HCT116 (cell line): ENCODE measurements around the gene ENGASE. TPM values are rescaled to one million over a fixed set of nuclear protein-coding genes. Genes with fewer than 3 reads are reported as not detected.

Source experiments
- ATAC-seq: fragments of 200-7000 bp; cut with Tn5 transposase; 2 replicates; pipeline ENCODE4 v1.9.1; 2020; ENCODE audit warnings: mild to moderate bottlenecking, moderate library complexity
- BruUV-seq: library from RNA; stranded (reverse); fragments of 400-500 nt; replicated peaks from 2 replicates; lab custom pipeline; 2021; lab: Mats Ljungman, UMichigan
- CTCF ChIA-PET: fragments of 300-600 bp; sonication (Branson Sonifier 250); formaldehyde crosslinking; loops from one replicate; lab custom pipeline; 2021; ENCODE audit warnings: antibody characterized with exemption; lab: Charles Lee
- POLR2A ChIA-PET: fragments of 300-600, 350-600 bp; sonication (Branson Sonifier 250); formaldehyde crosslinking; loops from one replicate; lab custom pipeline; 2021; ENCODE audit warnings: antibody characterized with exemption; lab: Charles Lee
- RAD21 ChIA-PET, 2 experiments: fragments of 300-600 bp; sonication (Branson Sonifier 250); formaldehyde crosslinking; loops; one replicate each; lab custom pipeline; 2023; ENCODE audit warnings: low total read pairs in 2 of 2; ENCODE audit not compliant: uncharacterized antibody in 2 of 2, unreplicated experiment in 2 of 2, low non-redundant PET in 1 of 2; lab: Charles Lee
- DNase-seq: peaks from one replicate; pipeline ENCODE4 v3.0.0-alpha.2; 2010; ENCODE audit warnings: low read depth, low spot score
- H2AFZ ChIP-seq: fragments of 200-600 bp; shearing (Covaris generic), sonication (generic); 2 replicates; pipeline ENCODE4 v1.6.1; 2017; ENCODE audit warnings: low read depth, mixed run types, mixed read lengths, antibody characterized with exemption, low read length; ENCODE audit not compliant: poor library complexity, severe bottlenecking
- H3K27ac ChIP-seq: 2 replicates; pipeline ENCODE4 v1.5.1; 2012; ENCODE audit warnings: low read depth, low read length
- H3K27me3 ChIP-seq: fragments of 200-600 bp; sonication (generic); 2 replicates; pipeline ENCODE4 v1.6.1; 2016; ENCODE audit warnings: mixed run types, low read length, mixed read lengths; ENCODE audit not compliant: insufficient read depth
- H3K36me3 ChIP-seq, 2 experiments: fragments of 200-500 bp in 1 of 2; fragments of 200-600 bp in 1 of 2; sonication (Bioruptor generic) in 1 of 2; sonication (generic) in 1 of 2; 2 replicates each; pipeline versions ENCODE4 v1.5.1 to v1.6.1; 2014 to 2016; ENCODE audit warnings: low read length in 2 of 2, inconsistent platforms in 1 of 2, mixed read lengths in 1 of 2, mixed run types in 1 of 2; ENCODE audit not compliant: insufficient read depth in 2 of 2, control insufficient read depth in 1 of 2
- H3K4me1 ChIP-seq, 2 experiments: fragments of 200-600 bp in 1 of 2; sonication (generic) in 1 of 2; 2 replicates each; pipeline versions ENCODE4 v1.5.1 to v1.6.1; 2012 to 2017; ENCODE audit warnings: low read length in 2 of 2, inconsistent platforms in 1 of 2, mild to moderate bottlenecking in 1 of 2, mixed read lengths in 1 of 2, mixed run types in 1 of 2, moderate library complexity in 1 of 2; ENCODE audit not compliant: insufficient read depth in 2 of 2, control insufficient read depth in 1 of 2
- H3K4me2 ChIP-seq: fragments of 200-600 bp; sonication (generic); 2 replicates; pipeline ENCODE4 v1.6.1; 2017; ENCODE audit warnings: mixed run types, low read length, mixed read lengths
- H3K4me3 ChIP-seq, 2 experiments: fragments of 200-600 bp in 1 of 2; sonication (generic) in 1 of 2; replicated peaks in 1 of 2; 2 replicates each; pipeline ENCODE4 v1.5.1; 2011 to 2016; ENCODE audit warnings: low read length in 2 of 2, control low read depth in 1 of 2, low read depth in 1 of 2, mild to moderate bottlenecking in 1 of 2, mixed read lengths in 1 of 2, mixed run types in 1 of 2
- H3K79me2 ChIP-seq: fragments of 200-600 bp; sonication (generic); 2 replicates; pipeline ENCODE4 v1.6.1; 2017; ENCODE audit warnings: mild to moderate bottlenecking, mixed run types, low read length, moderate library complexity, mixed read lengths; ENCODE audit not compliant: insufficient read depth
- H3K9ac ChIP-seq: fragments of 200-600 bp; sonication (generic); 2 replicates; pipeline ENCODE4 v1.6.1; 2016; ENCODE audit warnings: low read length, mixed read lengths
- H3K9me2 ChIP-seq: fragments of 200-600 bp; sonication (generic), shearing (Covaris generic); 2 replicates; pipeline ENCODE4 v1.6.1; 2017; ENCODE audit warnings: mixed run types, mild to moderate bottlenecking, moderate library complexity; ENCODE audit not compliant: insufficient read depth
- H3K9me3 ChIP-seq, 2 experiments: fragments of 200-500 bp in 1 of 2; fragments of 200-600 bp in 1 of 2; sonication (Bioruptor generic) in 1 of 2; sonication (generic) in 1 of 2; 2 replicates each; pipeline ENCODE4 v1.6.1; 2014 to 2017; ENCODE audit warnings: low read length in 2 of 2, mixed read lengths in 2 of 2, inconsistent platforms in 1 of 2, low read depth in 1 of 2, mild to moderate bottlenecking in 1 of 2, mixed run types in 1 of 2, moderate library complexity in 1 of 2; ENCODE audit not compliant: control insufficient read depth in 1 of 2, insufficient read depth in 1 of 2
- H4K20me1 ChIP-seq: fragments of 200-600 bp; sonication (generic), shearing (Covaris generic); 2 replicates; pipeline ENCODE4 v1.6.1; 2017; ENCODE audit warnings: mixed run types, mild to moderate bottlenecking, moderate library complexity; ENCODE audit not compliant: insufficient read depth
- ATF3 ChIP-seq: IDR thresholded peaks from 2 replicates; pipeline ENCODE4 v1.6.1; 2012
- CBX3 ChIP-seq: IDR thresholded peaks from 2 replicates; pipeline ENCODE4 v1.6.1; 2012; ENCODE audit warnings: low read depth
- CEBPB ChIP-seq: IDR thresholded peaks from 2 replicates; pipeline ENCODE4 v1.6.1; 2012; ENCODE audit warnings: low read depth
- CTCF ChIP-seq, 3 experiments: fragments of 200-600 bp in 1 of 3; sonication (generic) in 1 of 3; IDR thresholded peaks in 2 of 3; conservative IDR thresholded peaks in 1 of 3; 2 replicates each; pipeline ENCODE4 v1.5.1; 2012 to 2017; ENCODE audit warnings: low read depth in 2 of 3, low read length in 2 of 3, antibody characterized with exemption in 1 of 3, borderline replicate concordance in 1 of 3, control low read depth in 1 of 3, mild to moderate bottlenecking in 1 of 3, mixed read lengths in 1 of 3, mixed run types in 1 of 3, moderate library complexity in 1 of 3; ENCODE audit not compliant: insufficient read depth in 1 of 3
- EGR1 ChIP-seq: IDR thresholded peaks from 2 replicates; pipeline ENCODE4 v1.6.1; 2012; ENCODE audit warnings: low read depth
- ELF1 ChIP-seq: IDR thresholded peaks from 2 replicates; pipeline ENCODE4 v1.6.1; 2012; ENCODE audit warnings: low read depth, borderline replicate concordance
- EZH2 ChIP-seq: fragments of 200-600 bp; sonication (generic); IDR thresholded peaks from 2 replicates; pipeline ENCODE4 v1.6.1; 2017; ENCODE audit warnings: antibody characterized with exemption, mixed run types
- EZH2phosphoT487 ChIP-seq: fragments of 200-600 bp; IDR thresholded peaks from 2 replicates; pipeline ENCODE4 v1.6.1; 2018; ENCODE audit warnings: antibody characterized with exemption, borderline replicate concordance
- MAX ChIP-seq: IDR thresholded peaks from 2 replicates; pipeline ENCODE4 v1.6.1; 2012
- POLR2AphosphoS5 ChIP-seq: IDR thresholded peaks from 2 replicates; pipeline ENCODE4 v1.6.1; 2011; ENCODE audit warnings: mild to moderate bottlenecking, low read depth, low read length, moderate library complexity
- RAD21 ChIP-seq: IDR thresholded peaks from 2 replicates; pipeline ENCODE4 v1.6.1; 2012; ENCODE audit warnings: low read depth, mild to moderate bottlenecking
- REST ChIP-seq: IDR thresholded peaks from 2 replicates; pipeline ENCODE4 v1.6.1; 2012; ENCODE audit warnings: low read depth
- SRF ChIP-seq: IDR thresholded peaks from 2 replicates; pipeline ENCODE4 v1.6.1; 2012; ENCODE audit warnings: low read depth
- ZFX ChIP-seq: fragments of 450-650 bp; IDR thresholded peaks from 2 replicates; pipeline ENCODE4 v1.6.1; 2017
- ZNF274 ChIP-seq: fragments of 200-500 bp; sonication (Bioruptor generic); IDR thresholded peaks from 2 replicates; pipeline ENCODE4 v1.6.1; 2014; ENCODE audit warnings: mild to moderate bottlenecking, low read depth, low read length, inconsistent platforms
- intact Hi-C: fragments of 100-400 bp; cut with micrococcal nuclease; formaldehyde crosslinking; loops from 2 replicates; pipeline ENCODE4 v1.10.0; 2022
- total RNA-seq: library from RNA; stranded (reverse); gene quantifications from one replicate; pipeline ENCODE4 v1.2.1, GENCODE V29; 2021; ENCODE audit not compliant: unreplicated experiment

Gene ENGASE
- total RNA-seq, 1 experiment from 2014 or later, result 54.2 TPM

GRCh38 chr17:79108232-79108850 lies 33.7 kb downstream of the ENGASE start:
- Histone ChIP-seq H3K9me2 (no peaks in the 10 kb centered on the region), H3K27ac (no peak overlapping the region), H3K4me3 (no peak overlapping the region), H4K20me1 (no peaks in the 10 kb centered on the region), H3K4me2 (no peak overlapping the region), H3K9ac (no peak overlapping the region), H2AFZ (no peak overlapping the region), H3K79me2 (no peaks in the 10 kb centered on the region), H3K9me3 (no peaks in the 10 kb centered on the region), H3K27me3 (no peaks in the 10 kb centered on the region), H3K36me3 (no peaks in the 10 kb centered on the region), H3K4me1 (no peaks in the 10 kb centered on the region)
- ChIA-PET RAD21 (no interaction called here), CTCF (interaction anchor here (1.6 kb wide), 1 partner anchor 21 kb away, joined by 4 read pairs; no protein-coding TSS in a partner anchor), POLR2A (no interaction called here)
- no TSS peak for BruUV-seq
- ATAC-seq, result no peak
- intact Hi-C loops, result no loop called here
- TF ChIP-seq POLR2AphosphoS5 (no peak), EGR1 (no peak)
- DNase-seq, result no peak

- H4K20me1 ChIP-seq, result no peaks in the 10 kb centered on the region
- H3K4me1 ChIP-seq, result no peaks in the 10 kb centered on the region
- no peak overlapping the region for H3K9ac ChIP-seq
- no peaks in the 10 kb centered on the region for H3K79me2 ChIP-seq
- no peaks in the 10 kb centered on the region for H3K9me2 ChIP-seq
- BruUV-seq, result no TSS peak
- no peaks in the 10 kb centered on the region for H3K36me3 ChIP-seq
- intact Hi-C loops, result no loop called here
- ChIA-PET POLR2A (no interaction called here), CTCF (interaction anchor here (1.0 to 1.6 kb wide), 3 partner anchors 21 to 285 kb away, joined by 3 to 6 read pairs (median 4); no protein-coding TSS in a partner anchor), RAD21 (no interaction called here)
- H3K4me3 ChIP-seq, result no peak overlapping the region
- no peak overlapping the region for H2AFZ ChIP-seq
- ATAC-seq (no peak), DNase-seq (no peak)
- no peak for TF ChIP-seq ZNF274
- TF ChIP-seq CEBPB, result no peak
- no peak for TF ChIP-seq SRF
- no peak for TF ChIP-seq CBX3
- no peak for TF ChIP-seq REST
- TF ChIP-seq EZH2phosphoT487, result no peak
- TF ChIP-seq ELF1, result no peak
- no peak for TF ChIP-seq CTCF (IDR thresholded peaks at IDR 0.05 in 2 of 3, conservative IDR thresholded peaks at IDR 0.05 in 1 of 3; ENCODE audit: borderline replicate concordance in 1 of 3, insufficient read depth in 1 of 3, low read depth in 2 of 3, low read length in 2 of 3)
- TF ChIP-seq ZFX, result no peak
- no peak for TF ChIP-seq RAD21
- TF ChIP-seq MAX, result no peak
- no peak for TF ChIP-seq ATF3
- no peak for TF ChIP-seq EZH2
- H3K9me3 ChIP-seq, result no peaks in the 10 kb centered on the region
- no peak overlapping the region for H3K4me2 ChIP-seq
- no peak overlapping the region for H3K27ac ChIP-seq
- no peaks in the 10 kb centered on the region; the same call in 1 of the 2 replicates for H3K27me3 ChIP-seq
Observed at GRCh38 chr17:79108870-79109269, 34.2 kb downstream of the ENGASE start.
